ENCODE measurements around the gene GADD45A.

The GADD45A gene

DNA sequence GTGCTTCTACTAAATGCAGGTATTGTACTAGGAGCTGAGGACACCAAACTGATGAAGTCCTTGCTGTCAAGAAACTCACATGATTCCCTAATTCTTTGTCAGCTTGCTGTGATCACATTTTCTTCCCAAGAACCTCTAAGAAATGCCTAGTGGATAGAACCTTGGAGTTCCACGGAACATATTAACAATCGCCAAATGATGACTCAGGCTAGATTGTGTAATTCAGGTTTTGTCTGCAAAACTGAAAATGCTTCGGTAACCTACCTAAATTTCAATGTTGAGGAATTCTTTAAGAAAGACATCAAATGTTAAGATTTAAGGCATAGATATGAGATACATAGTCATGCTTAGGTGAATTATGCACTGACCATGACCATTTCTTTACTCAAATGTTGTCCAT lies 1.7 kb upstream of the GADD45A start:
- TF ChIP-seq, protein P1, sequence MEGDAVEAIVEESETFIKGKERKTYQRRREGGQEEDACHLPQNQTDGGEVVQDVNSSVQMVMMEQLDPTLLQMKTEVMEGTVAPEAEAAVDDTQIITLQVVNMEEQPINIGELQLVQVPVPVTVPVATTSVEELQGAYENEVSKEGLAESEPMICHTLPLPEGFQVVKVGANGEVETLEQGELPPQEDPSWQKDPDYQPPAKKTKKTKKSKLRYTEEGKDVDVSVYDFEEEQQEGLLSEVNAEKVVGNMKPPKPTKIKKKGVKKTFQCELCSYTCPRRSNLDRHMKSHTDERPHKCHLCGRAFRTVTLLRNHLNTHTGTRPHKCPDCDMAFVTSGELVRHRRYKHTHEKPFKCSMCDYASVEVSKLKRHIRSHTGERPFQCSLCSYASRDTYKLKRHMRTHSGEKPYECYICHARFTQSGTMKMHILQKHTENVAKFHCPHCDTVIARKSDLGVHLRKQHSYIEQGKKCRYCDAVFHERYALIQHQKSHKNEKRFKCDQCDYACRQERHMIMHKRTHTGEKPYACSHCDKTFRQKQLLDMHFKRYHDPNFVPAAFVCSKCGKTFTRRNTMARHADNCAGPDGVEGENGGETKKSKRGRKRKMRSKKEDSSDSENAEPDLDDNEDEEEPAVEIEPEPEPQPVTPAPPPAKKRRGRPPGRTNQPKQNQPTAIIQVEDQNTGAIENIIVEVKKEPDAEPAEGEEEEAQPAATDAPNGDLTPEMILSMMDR (conservative IDR thresholded peaks at IDR 0.05; ENCODE audit: low read length) = no peak
- DNase-seq (ENCODE audit: low read depth) = peak; percentile 74
- peak overlapping the region; percentile 4 for H3K4me3 ChIP-seq (ENCODE audit: low read length)

DNA sequence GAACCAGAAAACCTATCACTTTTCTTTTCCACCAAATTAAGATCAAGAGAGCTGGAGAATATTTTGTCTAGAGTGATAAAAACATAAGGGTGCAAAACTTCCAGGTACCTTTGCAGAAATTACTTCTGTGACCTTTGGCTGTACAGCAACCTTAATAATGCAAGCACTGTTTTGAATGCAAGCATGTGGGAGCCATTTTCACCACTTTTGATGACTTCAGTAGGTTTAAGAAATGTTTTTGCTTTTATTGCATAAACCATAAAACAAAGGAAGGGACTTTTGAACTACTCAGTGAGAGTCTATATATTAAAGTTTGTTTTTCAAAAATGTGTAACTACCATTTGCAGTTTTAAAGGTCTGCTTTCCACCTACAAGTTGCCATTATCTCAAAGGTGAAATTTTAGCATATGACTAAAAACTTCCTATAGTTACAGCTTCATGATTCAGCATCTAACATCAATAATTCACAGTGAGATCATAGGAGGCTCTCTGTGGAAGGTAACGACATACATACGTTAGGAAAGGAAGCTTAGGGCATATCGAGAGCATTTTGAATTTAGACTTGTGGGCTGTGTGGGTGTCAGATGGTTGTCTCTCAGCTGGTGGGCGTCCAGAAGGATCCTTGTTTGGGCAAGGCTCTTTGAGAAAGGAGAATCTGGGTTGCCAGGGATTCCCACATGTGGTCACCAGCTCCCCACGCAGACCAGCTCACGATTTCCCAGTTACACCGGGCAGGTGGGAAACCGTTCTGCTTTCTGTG lies 1.1 kb upstream of the GADD45A start:
- DNase-seq (ENCODE audit: low read depth) = no peak
- H3K4me3 ChIP-seq (ENCODE audit: low read length) = peak overlapping the region; percentile 56
- TF ChIP-seq, protein P1 (conservative IDR thresholded peaks at IDR 0.05; ENCODE audit: low read length) = no peak

DNA sequence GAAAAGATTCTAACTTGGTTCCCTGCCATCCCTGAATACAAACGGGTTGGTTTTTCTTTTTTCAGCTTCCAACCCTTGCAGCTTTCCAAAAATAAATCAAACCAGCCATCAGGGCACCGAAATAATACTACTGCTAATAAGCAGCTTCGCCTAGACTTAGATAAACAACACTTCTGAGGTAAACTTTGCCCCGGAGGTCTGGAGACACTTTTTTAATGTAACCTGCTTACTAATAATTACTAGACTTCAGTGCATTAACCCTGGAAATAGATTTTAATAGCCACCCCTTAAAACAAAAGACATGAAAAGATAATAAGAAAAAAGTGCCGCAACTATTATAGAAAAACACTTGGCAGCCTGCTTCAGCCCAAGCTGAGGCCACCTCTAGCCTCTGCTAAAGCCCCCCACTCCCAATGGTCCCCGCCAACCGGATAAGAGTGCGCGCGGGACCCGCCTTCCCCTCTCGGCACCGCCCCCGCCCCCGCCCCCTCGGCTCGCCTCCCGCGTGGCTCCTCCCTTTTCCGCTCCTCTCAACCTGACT lies 405 bp upstream of the GADD45A start:
- TF ChIP-seq, protein P1 (conservative IDR thresholded peaks at IDR 0.05; ENCODE audit: low read length) = no peak
- DNase-seq (ENCODE audit: low read depth) = no peak
- peak overlapping the region; percentile 56 for H3K4me3 ChIP-seq (ENCODE audit: low read length)

DNA sequence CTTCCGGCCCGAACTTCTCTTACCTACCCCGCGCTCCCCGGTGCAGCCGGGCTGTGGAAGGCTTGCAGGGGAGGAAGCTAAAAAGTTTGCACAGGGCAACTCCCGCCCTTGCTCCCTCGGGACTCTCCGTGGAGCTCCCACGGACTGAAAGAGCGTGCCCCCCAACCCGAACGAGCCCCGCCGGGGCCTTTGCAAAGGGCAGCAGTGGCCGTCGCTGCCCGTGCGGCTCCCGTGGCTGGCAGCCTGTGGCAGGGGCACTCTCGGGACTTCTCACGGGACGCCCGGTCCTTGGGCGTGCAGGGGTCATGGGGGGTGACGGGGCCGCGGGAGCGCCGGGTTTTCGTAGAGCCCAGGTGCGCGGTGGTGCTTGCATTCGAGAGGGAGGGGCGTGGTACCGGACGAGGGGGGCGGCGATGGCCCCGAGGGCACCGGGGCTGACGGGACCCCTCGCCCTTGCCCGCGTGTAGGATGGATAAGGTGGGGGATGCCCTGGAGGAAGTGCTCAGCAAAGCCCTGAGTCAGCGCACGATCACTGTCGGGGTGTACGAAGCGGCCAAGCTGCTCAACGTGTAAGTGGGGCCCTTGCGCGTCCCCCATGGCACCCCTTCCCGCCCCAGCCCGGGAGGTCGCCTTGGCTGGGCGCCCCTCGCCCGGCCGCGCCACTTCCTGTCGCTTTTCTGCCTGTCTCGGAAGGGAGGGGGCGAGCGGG lies 711 bp downstream of the GADD45A start:
- peak; percentile 54 for DNase-seq (ENCODE audit: low read depth)
- peak overlapping the region; percentile 94 for H3K4me3 ChIP-seq (ENCODE audit: low read length)
- TF ChIP-seq, protein P1 (conservative IDR thresholded peaks at IDR 0.05; ENCODE audit: low read length) = no peak

DNA sequence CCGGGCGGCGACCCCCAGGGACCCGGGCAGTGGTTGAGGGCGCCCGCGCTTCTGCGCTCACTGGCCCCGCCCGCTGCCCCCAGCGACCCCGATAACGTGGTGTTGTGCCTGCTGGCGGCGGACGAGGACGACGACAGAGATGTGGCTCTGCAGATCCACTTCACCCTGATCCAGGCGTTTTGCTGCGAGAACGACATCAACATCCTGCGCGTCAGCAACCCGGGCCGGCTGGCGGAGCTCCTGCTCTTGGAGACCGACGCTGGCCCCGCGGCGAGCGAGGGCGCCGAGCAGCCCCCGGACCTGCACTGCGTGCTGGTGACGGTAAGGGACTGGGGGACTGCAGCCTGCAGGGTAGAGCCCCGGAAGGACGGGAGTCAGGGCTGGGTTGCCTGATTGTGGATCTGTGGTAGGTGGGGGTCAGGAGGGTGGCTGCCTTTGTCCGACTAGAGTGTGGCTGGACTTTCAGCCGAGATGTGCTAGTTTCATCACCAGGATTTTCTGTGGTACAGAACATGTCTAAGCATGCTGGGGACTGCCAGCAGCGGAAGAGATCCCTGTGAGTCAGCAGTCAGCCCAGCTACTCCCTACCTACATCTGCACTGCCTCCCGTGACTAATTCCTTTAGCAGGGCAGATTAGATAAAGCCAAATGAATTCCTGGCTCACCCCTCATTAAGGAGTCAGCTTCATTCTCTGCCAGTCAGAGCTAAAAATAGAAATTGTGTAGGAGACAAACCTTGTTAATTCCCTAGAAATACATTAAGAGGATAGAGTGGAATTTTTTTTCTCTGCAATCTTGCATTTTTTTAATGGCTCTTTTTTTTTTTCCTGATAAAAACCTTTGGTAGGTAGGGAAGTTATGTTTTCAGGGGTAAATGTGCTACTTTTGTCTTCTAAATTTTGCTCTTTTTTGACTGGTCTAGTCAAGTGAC lies 1.5 kb downstream of the GADD45A start:
- peak overlapping the region; percentile 94 for H3K4me3 ChIP-seq (ENCODE audit: low read length)
- DNase-seq (ENCODE audit: low read depth) = peak; percentile 99
- TF ChIP-seq, protein P1 (conservative IDR thresholded peaks at IDR 0.05; ENCODE audit: low read length) = no peak

DNA sequence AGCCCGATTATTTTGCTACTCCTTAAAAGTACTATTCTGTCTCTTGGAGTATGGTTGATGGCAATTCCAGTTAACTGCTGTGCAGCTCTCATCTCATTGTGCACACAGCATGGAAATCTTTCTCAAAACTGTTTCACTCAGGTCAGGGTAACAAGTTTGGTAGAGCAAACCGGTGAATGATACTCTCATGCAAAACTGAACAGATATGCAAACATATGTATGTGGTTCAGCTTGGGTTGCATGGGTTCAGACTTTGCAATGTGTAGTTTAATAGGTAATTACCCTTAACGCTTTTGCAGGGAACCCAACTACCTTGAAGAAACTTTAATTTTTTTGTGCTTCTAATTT lies 2.2 kb downstream of the GADD45A start:
- H3K4me3 ChIP-seq (ENCODE audit: low read length) = peak overlapping the region; percentile 94
- no peak for DNase-seq (ENCODE audit: low read depth)
- TF ChIP-seq, protein P1 (conservative IDR thresholded peaks at IDR 0.05; ENCODE audit: low read length) = no peak
